ENCODE measurements around the gene PALS1. TPM values are rescaled to one million over a fixed set of nuclear protein-coding genes. Genes with fewer than 3 reads are reported as not detected.

PALS1 gene
- total RNA-seq, 1 donor from 2014 or later, result 14.7 TPM

Other genes with a start within 250 kb of the PALS1 start
- gene GARIN2, start 52.0 kb upstream of the PALS1 start, total RNA-seq, result not detected
- 156 TPM for gene ATP6V1D, start 118.4 kb downstream of the PALS1 start, total RNA-seq
- 101 TPM for gene EIF2S1, start 118.9 kb downstream of the PALS1 start, total RNA-seq
- not detected for gene PLEK2, start 170.7 kb downstream of the PALS1 start, total RNA-seq
- gene TMEM229B, start 247.3 kb downstream of the PALS1 start, total RNA-seq, result 4.2 TPM

All from Right ventricle myocardium inferior (tissue), 1 donor.